SIG-M5 (cell line): Measurements from ENCODE around the gene LCORL.
"Not testable (repeated sequence)": the region's sequence is repeated elsewhere in the genome, so short reads cannot be mapped to it uniquely, and the experiment has no call there.

ENCODE experiments used
- DNase-seq: peaks from one replicate; lab custom pipeline; 2025; lab: John Stamatoyannopoulos, UW

Gene LCORL

GRCh38 chr4:18020145-18020670 lies 1.3 kb downstream of the LCORL start:
- no peak for DNase-seq

DNA sequence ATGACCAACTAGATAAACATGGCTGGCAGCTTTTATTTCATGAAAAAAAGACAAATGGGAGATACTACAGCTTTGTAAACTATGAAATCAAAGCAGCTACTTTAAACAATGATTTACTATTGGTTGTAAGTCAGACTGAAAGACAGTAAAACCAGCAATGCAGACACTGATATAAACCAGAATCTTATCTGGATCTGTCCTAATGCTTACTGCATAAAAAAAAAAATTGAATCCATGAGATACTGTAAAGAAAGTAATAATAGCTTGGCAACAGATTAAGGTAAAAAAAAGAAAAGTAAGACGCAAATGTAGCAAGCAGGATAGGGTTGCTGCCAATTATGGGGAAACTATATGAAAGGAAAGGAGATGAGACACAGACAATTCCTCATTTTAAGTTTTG lies 7.3 kb downstream of the LCORL start:
- no peak for DNase-seq

GRCh38 chr4:18012807-18013462 lies 8.6 kb downstream of the LCORL start:
- DNase-seq: no peak

DNA sequence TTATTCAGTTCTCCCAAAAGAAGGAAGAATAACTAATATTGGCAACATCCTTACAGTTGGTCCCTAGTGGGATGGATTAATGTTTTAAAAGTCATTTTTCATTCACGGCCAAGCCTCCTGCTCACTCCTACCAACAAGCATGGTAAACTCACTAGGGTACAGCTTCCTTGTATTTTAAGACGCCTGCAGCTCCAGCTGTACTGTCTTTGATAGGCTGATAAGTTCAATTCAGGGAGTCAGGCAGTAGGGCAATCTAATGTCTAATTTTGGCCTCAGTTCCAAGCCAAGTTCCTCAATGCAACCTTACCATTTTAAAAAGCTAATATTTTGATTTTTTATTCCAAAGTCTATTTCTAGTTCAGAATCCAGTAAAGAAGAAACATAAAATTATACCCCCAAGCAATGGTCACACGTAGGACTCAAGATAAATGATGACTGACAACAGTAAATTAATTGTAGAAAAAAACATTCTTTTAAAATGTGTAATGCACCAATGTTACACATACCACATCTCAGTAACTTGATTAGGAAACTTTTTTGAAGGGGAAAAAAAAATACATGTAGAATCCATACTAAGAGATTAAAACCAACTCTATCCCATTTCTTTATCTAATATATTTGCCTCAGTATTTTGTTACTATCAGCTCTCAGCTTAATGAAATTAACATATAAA lies 9.3 kb downstream of the LCORL start:
- DNase-seq: no peak

DNA sequence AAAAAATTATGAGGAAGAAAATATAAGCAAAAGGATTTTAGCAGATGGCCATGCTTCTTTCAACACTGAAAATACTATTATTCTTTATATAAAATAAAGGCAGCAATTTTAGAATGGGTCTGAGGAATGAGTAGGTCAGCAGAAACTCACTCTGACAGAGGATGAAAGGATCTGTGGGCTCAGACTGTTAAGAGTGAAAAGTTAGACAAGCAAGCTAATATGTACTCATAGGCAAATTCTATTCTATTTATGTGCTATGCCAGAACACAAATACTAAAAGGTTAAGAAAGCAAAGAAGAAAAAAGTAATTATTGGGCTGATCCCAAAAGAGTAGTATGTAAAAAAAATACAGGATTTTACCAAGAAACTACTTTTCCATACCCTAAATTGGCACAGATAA lies 13.9 kb downstream of the LCORL start:
- DNase-seq: no peak

DNA sequence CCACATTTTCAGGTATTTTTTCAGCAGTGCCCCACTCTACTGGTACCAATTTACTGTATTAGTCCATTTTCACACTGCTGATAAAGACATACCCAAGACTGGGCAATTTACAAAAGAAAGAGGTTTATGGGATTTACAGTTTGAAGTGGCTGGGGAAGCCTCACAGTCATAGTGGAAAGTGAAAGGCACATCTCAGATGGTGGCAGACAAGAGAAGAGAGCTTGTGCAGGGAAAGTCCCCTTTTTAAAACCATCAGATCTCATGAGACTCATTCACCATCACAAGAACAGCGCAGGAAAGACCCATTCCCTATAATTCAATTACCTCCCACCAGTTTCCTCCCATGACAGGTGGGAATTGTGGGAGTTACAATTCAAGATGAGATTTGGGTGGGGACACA lies 15.1 kb downstream of the LCORL start:
- not testable (repeated sequence) for DNase-seq

DNA sequence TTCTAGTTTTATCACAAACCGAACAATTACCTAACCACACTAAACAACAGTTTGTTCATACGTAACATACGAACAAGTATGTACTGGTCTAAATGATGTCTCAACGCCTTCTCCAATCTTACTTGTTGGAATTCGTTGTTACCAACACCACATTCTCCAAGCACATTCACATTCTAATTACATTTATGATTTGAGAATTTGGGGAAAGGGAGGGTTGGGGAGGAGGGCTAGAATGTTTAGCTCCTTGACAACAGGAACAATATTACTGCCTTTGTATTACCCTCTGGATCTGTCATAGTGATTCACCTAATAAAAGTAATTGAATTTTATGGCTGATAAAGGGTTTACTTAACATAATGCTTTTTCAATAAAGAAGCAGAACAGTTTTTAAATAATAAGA lies 24.4 kb downstream of the LCORL start:
- no peak for DNase-seq

DNA sequence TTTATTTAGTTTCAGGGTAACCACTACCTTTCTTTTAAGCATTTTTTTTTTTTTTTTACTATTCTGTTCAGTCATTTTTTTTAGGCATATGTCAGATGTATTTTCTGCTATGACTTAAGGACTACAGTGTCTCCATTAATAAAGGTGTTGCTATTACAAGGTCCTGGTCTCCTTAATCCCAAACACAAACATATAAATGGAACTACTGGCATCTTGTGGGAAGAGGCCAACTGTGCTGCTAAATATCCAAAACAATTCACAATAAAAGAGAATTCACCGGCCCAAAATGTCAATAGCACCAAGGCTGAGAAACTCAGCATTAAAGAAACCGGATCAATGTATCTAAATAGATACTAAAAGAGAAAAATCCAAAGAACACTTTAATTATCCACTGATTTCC lies 26.4 kb downstream of the LCORL start:
- no peak for DNase-seq

- DNase-seq: no peak
Observed at GRCh38 chr4:17985832-17986231, 35.7 kb downstream of the LCORL start.

DNA sequence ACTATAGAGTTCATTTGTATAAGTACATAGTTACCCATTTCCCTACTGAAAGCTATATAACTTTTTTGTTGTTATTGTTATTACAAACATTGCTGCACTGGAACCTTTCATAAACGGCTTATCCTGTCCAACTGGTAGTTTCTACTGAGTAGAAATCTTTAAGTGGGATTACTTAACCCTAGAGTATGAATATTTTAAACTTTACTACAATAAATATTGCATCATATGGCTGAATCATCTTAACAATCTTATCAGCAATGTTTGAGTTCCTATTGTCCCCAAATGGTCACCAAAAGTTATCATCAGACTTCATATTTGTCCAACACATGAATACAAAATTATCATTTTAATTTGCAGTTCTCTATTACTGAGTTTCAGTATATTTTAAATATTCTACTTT lies 40.5 kb downstream of the LCORL start:
- no peak for DNase-seq

- no peak for DNase-seq
Observed at GRCh38 chr4:17968721-17969120, 52.8 kb downstream of the LCORL start.

GRCh38 chr4:17967078-17967477 lies 54.5 kb downstream of the LCORL start:
- no peak for DNase-seq

DNA sequence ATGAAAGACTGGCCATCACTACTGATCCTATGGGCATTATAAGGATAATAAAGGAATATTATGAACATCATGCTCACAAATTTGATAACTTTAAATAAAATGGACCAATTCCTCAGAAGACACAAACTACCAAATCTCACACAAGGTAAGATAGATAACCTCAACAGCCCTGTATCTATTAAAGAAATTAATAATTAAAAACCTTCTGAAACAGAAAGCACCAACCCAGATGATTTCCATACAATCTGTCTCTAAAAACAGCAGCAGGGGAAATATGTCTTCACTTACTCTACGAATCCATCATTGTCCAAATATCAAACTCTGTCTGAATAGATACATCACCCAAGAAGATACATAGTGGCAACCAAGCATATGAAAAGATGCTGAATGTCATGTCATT lies 55.2 kb downstream of the LCORL start:
- DNase-seq: no peak

DNA sequence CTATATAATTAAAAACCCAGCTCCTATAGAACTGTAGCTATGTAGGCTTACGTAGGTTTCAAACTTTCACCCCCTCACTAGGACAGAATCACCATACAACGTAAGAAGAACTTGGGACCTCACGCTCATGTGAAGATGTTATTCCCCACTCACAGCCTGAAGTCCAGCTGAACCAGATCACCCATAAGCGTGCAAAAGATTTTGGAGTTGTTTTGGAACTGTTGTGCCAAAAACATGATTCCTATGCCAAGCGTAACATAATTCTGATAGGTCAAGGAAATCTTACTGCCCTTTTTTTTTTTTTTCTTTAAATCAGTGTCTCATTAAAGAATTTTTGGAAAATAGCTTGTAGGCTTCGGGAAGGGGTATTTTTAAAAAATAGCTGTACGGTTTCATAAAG lies 57.0 kb downstream of the LCORL start:
- DNase-seq: no peak

DNA sequence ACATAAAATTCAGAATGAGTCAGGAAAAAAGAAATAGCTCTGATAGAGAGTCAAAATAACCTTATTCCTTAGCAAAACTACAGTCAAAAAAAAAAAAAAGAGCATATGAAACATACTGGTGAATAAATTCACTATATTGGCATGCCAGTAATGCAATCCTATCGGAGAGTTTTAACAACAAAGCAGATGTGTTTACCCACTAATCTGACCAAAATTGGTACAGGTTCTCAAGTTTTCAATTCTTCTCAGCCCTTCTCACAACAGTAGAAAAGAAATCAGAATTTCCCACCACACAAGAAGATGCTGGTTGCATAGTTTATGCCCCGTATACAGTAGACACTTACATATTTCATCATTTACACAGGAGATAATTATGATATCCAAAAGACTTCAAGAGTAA lies 59.4 kb downstream of the LCORL start:
- no peak for DNase-seq

GRCh38 chr4:17961249-17961648 lies 60.3 kb downstream of the LCORL start:
- no peak for DNase-seq

DNA sequence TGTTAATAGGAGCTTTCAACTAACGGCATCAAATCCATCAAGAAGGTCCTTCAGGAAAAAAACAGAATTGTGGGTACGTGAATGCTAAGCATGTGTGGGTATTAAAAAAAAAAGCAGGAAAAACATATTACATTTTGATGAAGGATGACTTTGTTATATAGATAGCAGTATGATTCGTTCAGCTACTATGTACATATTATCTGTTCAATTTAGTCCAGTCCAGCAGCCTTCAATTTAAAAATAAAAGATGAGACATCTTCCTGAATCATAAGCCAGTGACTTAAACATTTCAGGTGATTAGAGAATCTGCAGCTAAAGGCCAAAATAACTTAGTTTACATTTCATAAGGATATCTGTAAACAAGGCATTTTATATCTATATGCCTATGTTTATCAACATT lies 63.4 kb downstream of the LCORL start:
- DNase-seq: no peak

DNA sequence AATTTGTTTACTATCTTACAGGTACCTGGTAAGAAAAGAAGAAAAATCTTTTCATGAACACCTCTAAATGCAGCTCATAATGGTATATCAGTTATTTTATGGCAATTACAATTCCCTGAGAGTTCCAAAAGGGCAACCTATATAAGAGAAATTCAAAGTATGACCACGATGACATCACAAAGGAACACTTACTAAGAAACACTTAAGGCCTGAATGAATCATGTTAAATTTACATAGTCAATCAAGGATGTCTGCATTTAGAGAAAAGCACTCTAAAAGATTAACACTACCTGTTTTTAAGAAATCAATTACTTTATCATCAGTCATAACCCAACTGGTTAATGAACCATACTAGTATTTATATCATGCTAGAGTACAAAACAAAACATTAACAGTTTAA lies 63.9 kb downstream of the LCORL start:
- DNase-seq: no peak

GRCh38 chr4:17956245-17956644 lies 65.3 kb downstream of the LCORL start:
- no peak for DNase-seq

GRCh38 chr4:17945303-17945702 lies 76.3 kb downstream of the LCORL start:
- no peak for DNase-seq

- no peak for DNase-seq
Observed at GRCh38 chr4:17941731-17942130, 79.8 kb downstream of the LCORL start.

DNA sequence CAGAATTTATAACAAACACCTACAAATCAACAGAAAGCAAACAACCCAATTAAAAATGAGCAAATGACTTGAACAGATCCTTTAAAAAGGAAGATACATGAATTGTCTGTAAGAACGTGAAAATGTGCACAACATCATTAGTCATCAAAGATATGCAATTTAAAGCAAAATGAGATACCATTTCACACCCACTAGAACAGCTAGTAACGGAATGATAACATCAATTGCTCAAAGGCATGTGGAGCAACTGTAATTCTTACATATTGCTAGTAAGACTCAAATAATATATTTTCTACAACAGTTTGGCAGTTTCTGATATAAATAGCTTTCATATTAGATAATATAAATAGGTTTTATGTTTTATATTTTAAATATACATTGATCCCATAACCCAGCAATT lies 82.5 kb downstream of the LCORL start:
- no peak for DNase-seq

GRCh38 chr4:17934286-17934685 lies 87.3 kb downstream of the LCORL start:
- no peak for DNase-seq

DNA sequence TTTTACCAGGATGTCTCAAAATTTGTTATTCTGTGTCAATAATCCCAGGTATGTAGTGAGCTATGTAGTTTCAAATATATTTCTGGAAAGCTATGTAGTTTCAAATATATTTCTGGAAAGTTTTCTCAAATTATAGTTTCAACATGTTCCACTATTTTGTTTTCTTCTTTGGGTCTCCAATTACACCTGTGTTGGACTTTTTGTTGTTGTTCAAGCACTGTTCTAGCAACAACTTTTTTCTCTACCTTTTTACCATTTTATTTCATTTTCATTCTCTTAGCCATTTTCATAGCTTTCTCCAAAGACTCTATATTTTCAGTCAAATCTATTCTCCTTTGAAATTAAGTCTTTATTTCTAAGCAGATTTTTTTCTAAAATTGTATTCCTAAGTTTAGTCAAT lies 88.4 kb downstream of the LCORL start:
- no peak for DNase-seq
